HepG2 (cell line): ENCODE measurements around the gene ROBO2. TPM values are rescaled to one million over a fixed set of nuclear protein-coding genes. Genes with fewer than 3 reads are reported as not detected.
A peak's percentile ranks its signal among the peaks of the same experiment; 100 is the strongest.

Source experiments
- ATAC-seq: fragments of 200-7000 bp; cut with Tn5 transposase; 3 replicates; pipeline ENCODE4 v1.9.1; 2020; ENCODE audit warnings: mild to moderate bottlenecking, moderate library complexity
- BruUV-seq: library from RNA; stranded (reverse); fragments of 400-500 nt; replicated peaks from 2 replicates; lab custom pipeline; 2021; lab: Mats Ljungman, UMichigan
- CTCF ChIA-PET: fragments of 300-600 bp; formaldehyde crosslinking; extraction: SDS; loops from one replicate; lab custom pipeline; 2021; ENCODE audit warnings: low total read pairs, inconsistent platforms, low intra/inter-chr PET ratio; lab: Yijun Ruan, JAX
- POLR2A ChIA-PET: fragments of 350-600 bp; sonication (Branson Sonifier 250); formaldehyde crosslinking; loops from one replicate; lab custom pipeline; 2020; ENCODE audit warnings: antibody characterized with exemption, inconsistent platforms; lab: Yijun Ruan, JAX
- DNase-seq: peaks from one replicate; pipeline ENCODE4 v3.0.0-alpha.2; 2015; ENCODE audit warnings: low spot score
- FAIRE-seq: peaks from 3 replicates; lab custom pipeline; 2011; peaks lifted over from hg19 to GRCh38; lab: Jason Lieb, UNC
- H2AFZ ChIP-seq: one replicate; pipeline ENCODE4 v1.6.1; 2011; ENCODE audit warnings: low read length, inconsistent platforms
- H3K27ac ChIP-seq: fragments of 300-600 bp; 3 replicates; pipeline ENCODE4 v1.8.0; 2011; ENCODE audit warnings: mixed run types, mild to moderate bottlenecking, mixed read lengths, low read length, inconsistent platforms; ENCODE audit not compliant: insufficient read depth; ENCODE audit errors: extremely low read length
- H3K27me3 ChIP-seq, 2 experiments: fragments of 200-600 bp in 1 of 2; 2 replicates in 1 of 2; 3 replicates in 1 of 2; pipeline versions ENCODE4 v1.6.0 to v1.8.0; 2011; ENCODE audit warnings: low read length in 2 of 2, mild to moderate bottlenecking in 2 of 2, moderate library complexity in 2 of 2, inconsistent platforms in 1 of 2; ENCODE audit not compliant: insufficient read depth in 2 of 2, control insufficient read depth in 1 of 2
- H3K36me3 ChIP-seq, 2 experiments: fragments of 200-600 bp in 1 of 2; replicated peaks in 1 of 2; 2 replicates in 1 of 2; 3 replicates in 1 of 2; pipeline versions ENCODE4 v1.5.1 to v1.8.0; 2011; ENCODE audit warnings: low read length in 2 of 2, inconsistent platforms in 1 of 2; ENCODE audit not compliant: insufficient read depth in 2 of 2, control insufficient read depth in 1 of 2
- H3K4me1 ChIP-seq: 2 replicates; pipeline ENCODE4 v1.5.1; 2012; ENCODE audit warnings: low read length, inconsistent platforms; ENCODE audit not compliant: insufficient read depth
- H3K4me2 ChIP-seq: 2 replicates; pipeline ENCODE4 v1.6.0; 2011; ENCODE audit warnings: low read depth, low read length, inconsistent platforms
- H3K4me3 ChIP-seq, 3 experiments: fragments of 200-600 bp in 1 of 3; sonication (generic), shearing (Covaris generic) in 1 of 3; replicated peaks in 1 of 3; 2 replicates each; pipeline ENCODE4 v1.5.1; 2011 to 2016; ENCODE audit warnings: low read length in 3 of 3, inconsistent platforms in 2 of 3, low read depth in 2 of 3, mild to moderate bottlenecking in 2 of 3, control low read depth in 1 of 3, mixed read lengths in 1 of 3; ENCODE audit not compliant: insufficient read depth in 1 of 3
- H3K79me2 ChIP-seq: one replicate; pipeline ENCODE4 v1.6.1; 2011; ENCODE audit warnings: low read length, inconsistent platforms; ENCODE audit not compliant: insufficient read depth
- H3K9ac ChIP-seq: 2 replicates; pipeline ENCODE4 v1.6.0; 2011; ENCODE audit warnings: mild to moderate bottlenecking, low read depth, low read length, inconsistent platforms; ENCODE audit not compliant: insufficient read depth
- H3K9me3 ChIP-seq: 2 replicates; pipeline ENCODE4 v1.5.1; 2012; ENCODE audit warnings: mild to moderate bottlenecking, low read length
- H4K20me1 ChIP-seq: 2 replicates; pipeline ENCODE4 v1.6.0; 2011; ENCODE audit warnings: inconsistent platforms, mild to moderate bottlenecking, low read length, moderate library complexity; ENCODE audit not compliant: insufficient read depth
- KLF11 ChIP-seq: IDR thresholded peaks from 2 replicates; pipeline ENCODE4 v1.6.1; 2016; ENCODE audit warnings: missing compliant biosample characterization
- MAFF ChIP-seq: IDR thresholded peaks from 2 replicates; pipeline ENCODE4 v1.6.1; 2011; ENCODE audit warnings: low read depth, low read length, improper control_type of control experiment
- MAFK ChIP-seq, 2 experiments: IDR thresholded peaks in 1 of 2; conservative IDR thresholded peaks in 1 of 2; 2 replicates each; pipeline ENCODE4 v1.6.1; 2011; ENCODE audit warnings: improper control_type of control experiment in 2 of 2, low read length in 2 of 2
- PLRG1 ChIP-seq: fragments of 450-650 bp; conservative IDR thresholded peaks from 2 replicates; pipeline ENCODE4 v1.6.1; 2016
- WGBS: methylation state at CpG from one replicate; pipeline ENCODE4 v1.1.6; 2017; ENCODE audit warnings: low lambda C conversion rate; 5-methylcytosine and 5-hydroxymethylcytosine counted together
- in situ Hi-C: cut with HindIII; loops from 2 replicates; pipeline ENCODE4 v1.10.0; 2017; ENCODE audit warnings: low pct_unique_long_range_greater_than_20kb; ENCODE audit not compliant: extremely low pct_ligation_motif_present
- intact Hi-C: fragments of 100-400 bp; cut with micrococcal nuclease; formaldehyde crosslinking; loops from one replicate; pipeline ENCODE4 v1.10.0; 2022; ENCODE audit not compliant: unreplicated experiment
- polyA plus RNA-seq, 8 experiments: library from polyadenylated mRNA; depleted of rRNA in 3 of 8; stranded (reverse) in 7 of 8; unstranded in 1 of 8; fragments of >200 nt; fragmentation: Illumina TruSeq in 4 of 8; extraction: Trizol in 4 of 8; gene quantifications; 2 replicates each; pipeline versions ENCODE4 v1.2.1 to v1.2.3, GENCODE V29; 2011 to 2016; ENCODE audit warnings: low read depth in 4 of 8, missing spikeins in 1 of 8, mixed read lengths in 1 of 8; ENCODE audit not compliant: insufficient read depth in 1 of 8
- total RNA-seq, 5 experiments: library from RNA; depleted of rRNA; stranded (reverse); fragments of >200 nt; fragmentation: Illumina TruSeq; extraction: Trizol; gene quantifications; 2 replicates each; pipeline ENCODE4 v1.2.3, GENCODE V29; 2016; ENCODE audit warnings: low read depth in 1 of 5
- TF ChIP-seq, protein P1 (sequence below): sonication (generic); formaldehyde crosslinking; conservative IDR thresholded peaks from 2 replicates; pipeline ENCODE4 v1.8.0; 2022; ENCODE audit warnings: missing genetic modification reagents
- TF ChIP-seq, protein P2 (sequence below): sonication (generic); formaldehyde crosslinking; IDR thresholded peaks from 2 replicates; pipeline ENCODE4 v1.4.0; 2020; ENCODE audit warnings: missing genetic modification reagents

Gene ROBO2
- total and polyA plus RNA-seq, 2 of the 13 experiments (the other 11 are each of a cell fraction or from before 2014, with no cell fraction given): not detected

DNA sequence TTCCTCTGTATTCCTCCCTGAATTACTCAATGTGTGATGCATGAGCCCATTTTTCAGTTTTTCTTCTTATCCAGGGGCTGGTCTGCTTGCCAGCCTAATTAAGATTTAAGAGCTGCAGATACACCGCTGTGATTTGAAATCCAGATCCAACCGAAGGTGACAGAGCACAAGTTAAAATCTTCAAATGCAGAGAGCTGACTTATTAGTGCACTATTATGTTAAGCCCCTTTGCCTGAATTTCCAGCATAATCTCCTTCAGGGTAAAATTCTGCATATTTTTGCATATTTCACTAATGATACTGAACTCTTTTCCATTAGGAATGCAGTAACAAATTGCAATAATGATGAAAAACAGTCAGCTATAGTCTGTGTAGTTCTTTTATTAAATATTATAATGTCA, 583.6 kb downstream of the ROBO2 start (continued):
- TF ChIP-seq, protein P1, sequence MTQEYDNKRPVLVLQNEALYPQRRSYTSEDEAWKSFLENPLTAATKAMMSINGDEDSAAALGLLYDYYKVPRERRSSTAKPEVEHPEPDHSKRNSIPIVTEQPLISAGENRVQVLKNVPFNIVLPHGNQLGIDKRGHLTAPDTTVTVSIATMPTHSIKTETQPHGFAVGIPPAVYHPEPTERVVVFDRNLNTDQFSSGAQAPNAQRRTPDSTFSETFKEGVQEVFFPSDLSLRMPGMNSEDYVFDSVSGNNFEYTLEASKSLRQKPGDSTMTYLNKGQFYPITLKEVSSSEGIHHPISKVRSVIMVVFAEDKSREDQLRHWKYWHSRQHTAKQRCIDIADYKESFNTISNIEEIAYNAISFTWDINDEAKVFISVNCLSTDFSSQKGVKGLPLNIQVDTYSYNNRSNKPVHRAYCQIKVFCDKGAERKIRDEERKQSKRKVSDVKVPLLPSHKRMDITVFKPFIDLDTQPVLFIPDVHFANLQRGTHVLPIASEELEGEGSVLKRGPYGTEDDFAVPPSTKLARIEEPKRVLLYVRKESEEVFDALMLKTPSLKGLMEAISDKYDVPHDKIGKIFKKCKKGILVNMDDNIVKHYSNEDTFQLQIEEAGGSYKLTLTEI (CRISPR knock-in tag): no peak
- TF ChIP-seq PLRG1: no peak
- TF ChIP-seq, all 625 proteins: peak for 0

DNA sequence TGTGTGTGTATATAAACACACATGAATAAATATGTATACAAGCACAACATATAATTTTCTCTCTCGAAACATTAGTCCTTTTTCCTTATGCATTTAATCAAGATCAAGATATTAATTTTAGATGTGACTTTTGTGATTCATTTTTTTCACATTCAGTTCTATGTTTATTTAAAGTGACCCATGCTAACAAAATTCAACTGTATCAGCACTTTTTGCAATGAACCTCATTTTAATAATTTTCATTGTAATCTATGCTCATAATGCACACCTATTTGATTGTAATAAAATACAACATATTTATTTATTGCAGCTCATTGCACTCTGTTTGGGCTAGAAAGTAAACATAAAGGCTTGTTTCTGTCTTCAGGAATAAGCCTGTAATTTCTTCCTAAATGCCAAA, 586.3 kb downstream of the ROBO2 start:
- Histone ChIP-seq H3K4me3 (no peak overlapping the region), H3K9ac (no peak overlapping the region), H2AFZ (no peak overlapping the region), H3K4me1 (no peaks in the 10 kb centered on the region), H3K79me2 (no peaks in the 10 kb centered on the region), H3K36me3 (no peaks in the 10 kb centered on the region), H3K27ac (no peak overlapping the region), H3K27me3 (no peaks in the 10 kb centered on the region), H3K9me3 (no peaks in the 10 kb centered on the region), H3K4me2 (no peak overlapping the region), H4K20me1 (no peaks in the 10 kb centered on the region)
- ChIA-PET POLR2A (no interaction called here), CTCF (no interaction called here)
- no peak for FAIRE-seq
- 5% methylated on average over 1 of the region's 1 CpG for WGBS
- ATAC-seq: no peak
- TF ChIP-seq MAFK (conservative IDR thresholded peaks at IDR 0.05 in 1 of 2, IDR thresholded peaks at IDR 0.05 in 1 of 2; ENCODE audit: low read length in 2 of 2) (peak; percentile 71 to 86), MAFF (peak; percentile 69; the same call in 1 of the 2 replicates), KLF11 (CRISPR knock-in tag) (no peak)
- TF ChIP-seq, protein P2, sequence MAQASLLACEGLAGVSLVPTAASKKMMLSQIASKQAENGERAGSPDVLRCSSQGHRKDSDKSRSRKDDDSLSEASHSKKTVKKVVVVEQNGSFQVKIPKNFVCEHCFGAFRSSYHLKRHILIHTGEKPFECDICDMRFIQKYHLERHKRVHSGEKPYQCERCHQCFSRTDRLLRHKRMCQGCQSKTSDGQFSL (CRISPR knock-in tag): no peak
- intact Hi-C loops: loop anchor here (5.0 kb wide), 1 partner anchor 501 kb away; no protein-coding TSS in a partner anchor
- BruUV-seq: no TSS peak
- in situ Hi-C loops: no loop called here
- no peak for DNase-seq
